ENCODE data around the gene PPP2R2C.
A peak's percentile ranks its signal among the peaks of the same experiment; 100 is the strongest.

Gene PPP2R2C

DNA sequence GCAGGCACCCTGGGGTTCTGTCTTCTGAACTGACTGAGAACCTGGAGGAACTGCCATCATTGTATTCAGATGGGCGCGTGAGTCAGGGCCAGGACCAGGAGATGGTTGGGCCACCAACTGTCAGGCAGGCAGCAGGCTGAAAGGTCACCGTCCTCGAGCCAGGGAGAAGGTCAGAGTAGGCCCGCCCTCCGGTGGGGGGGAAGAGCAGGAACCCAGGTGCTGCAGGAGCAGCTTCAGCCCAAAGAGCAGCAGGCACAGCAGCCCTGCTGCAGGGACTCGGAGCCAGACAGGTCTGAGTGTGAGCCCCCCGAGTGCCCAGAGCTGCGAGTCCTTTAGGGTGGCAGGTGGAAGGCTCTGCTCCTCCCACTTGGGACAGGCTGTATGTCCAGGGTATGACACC lies 176.4 kb downstream of the PPP2R2C start:
- Mint-ChIP-seq H3K36me3 (ENCODE audit: low read depth) (peaks cover 5% of the 10 kb centered on the region), H3K9me3 (no peaks in the 10 kb centered on the region), H3K27ac (no peak overlapping the region), H3K27me3 (no peaks in the 10 kb centered on the region), H3K4me1 (no peaks in the 10 kb centered on the region), H3K4me3 (no peak overlapping the region)
- ATAC-seq (no peak), DNase-seq (no peak)

DNA sequence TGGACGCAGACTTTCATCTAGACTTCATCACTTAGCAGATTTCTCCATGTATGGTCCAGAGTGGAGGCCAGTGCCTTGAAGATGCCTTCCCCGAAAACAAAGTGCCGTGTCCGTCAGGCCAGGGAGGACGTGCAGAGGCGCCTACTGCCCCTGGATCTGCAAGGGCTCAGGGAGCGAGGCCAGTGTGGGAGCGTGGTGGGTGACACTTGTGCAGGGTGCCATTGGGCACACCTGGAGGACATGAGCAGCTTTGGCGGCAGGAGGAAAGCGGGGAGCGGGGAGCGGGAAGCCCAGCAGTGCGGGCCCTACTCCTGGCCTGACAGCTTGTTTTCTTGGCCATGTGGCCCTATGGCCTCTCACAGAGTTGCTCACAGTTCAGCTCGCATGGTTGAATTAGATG lies 176.9 kb downstream of the PPP2R2C start:
- H3K9me3 Mint-ChIP-seq, result no peaks in the 10 kb centered on the region
- H3K27me3 Mint-ChIP-seq, result no peaks in the 10 kb centered on the region
- no peaks in the 10 kb centered on the region for H3K4me1 Mint-ChIP-seq
- H3K27ac Mint-ChIP-seq, result no peak overlapping the region
- H3K4me3 Mint-ChIP-seq, result no peak overlapping the region
- ATAC-seq, result no peak
- no peak for DNase-seq
- H3K36me3 Mint-ChIP-seq (ENCODE audit: low read depth), result peaks cover 1% of the 10 kb centered on the region

DNA sequence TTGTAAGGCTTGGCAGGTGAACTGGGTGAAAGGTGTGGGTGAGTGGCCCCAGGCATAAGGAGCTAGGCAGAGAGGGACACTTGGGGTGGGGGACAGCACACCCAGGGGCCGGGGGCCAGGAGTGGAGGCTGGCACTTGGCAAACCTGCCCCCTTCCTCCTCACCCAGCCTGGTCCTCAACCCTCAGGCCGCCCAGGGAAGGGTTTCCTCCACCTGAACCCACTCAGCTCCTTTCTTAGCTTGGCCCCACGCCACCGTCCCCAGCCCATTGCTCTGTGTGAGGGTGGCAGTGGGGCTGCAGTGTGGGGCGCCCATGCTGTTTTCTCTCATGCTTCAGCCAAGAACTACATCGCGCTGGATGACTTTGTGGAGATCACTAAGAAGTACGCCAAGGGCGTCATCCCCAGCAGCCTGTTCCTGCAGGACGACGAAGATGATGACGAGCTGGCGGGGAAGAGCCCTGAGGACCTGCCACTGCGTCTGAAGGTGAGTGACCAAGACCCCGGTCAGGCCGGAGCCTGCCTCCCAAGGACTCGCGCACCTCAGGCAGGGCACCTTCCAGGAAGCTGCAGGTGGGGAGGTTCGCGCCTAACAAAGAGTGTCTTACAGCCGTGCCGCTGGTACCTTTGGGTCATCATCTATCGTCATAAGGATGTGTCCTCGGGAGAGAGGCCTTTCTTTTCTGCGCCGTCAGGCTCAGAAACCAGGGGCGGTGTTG lies 177.6 kb downstream of the PPP2R2C start:
- no peak for ATAC-seq
- H3K27ac Mint-ChIP-seq, result no peak overlapping the region

DNA sequence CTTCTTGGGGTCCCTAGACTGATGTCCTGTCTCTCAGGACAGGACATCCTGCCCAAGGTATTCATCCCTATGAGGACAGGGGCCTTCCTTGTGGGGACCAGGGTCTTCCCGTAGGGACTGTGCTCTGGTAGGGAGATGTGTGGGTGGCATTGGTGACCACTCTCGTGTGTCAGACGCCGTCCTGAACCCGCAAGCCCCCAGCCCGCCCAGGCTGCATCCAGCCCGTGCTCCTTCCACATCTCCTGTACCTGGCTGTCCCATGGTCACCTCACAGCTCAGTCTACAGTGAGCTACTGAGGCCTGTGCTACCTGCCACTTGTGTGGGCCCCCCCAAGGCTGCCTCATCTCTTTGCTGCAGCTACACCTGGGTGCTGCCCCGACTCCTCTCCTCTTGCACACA lies 178.8 kb downstream of the PPP2R2C start:
- no peaks in the 10 kb centered on the region for H3K9me3 Mint-ChIP-seq
- peaks cover 2% of the 10 kb centered on the region for H3K36me3 Mint-ChIP-seq (ENCODE audit: low read depth)
- no peak overlapping the region for H3K27ac Mint-ChIP-seq

More for the DNA sequence above, 177.6 kb downstream of the PPP2R2C start:
- Mint-ChIP-seq H3K36me3 (ENCODE audit: low read depth) (peaks cover 1% of the 10 kb centered on the region), H3K27me3 (no peaks in the 10 kb centered on the region), H3K4me1 (no peaks in the 10 kb centered on the region), H3K4me3 (no peak overlapping the region), H3K9me3 (no peaks in the 10 kb centered on the region)
- DNase-seq, result no peak

DNA sequence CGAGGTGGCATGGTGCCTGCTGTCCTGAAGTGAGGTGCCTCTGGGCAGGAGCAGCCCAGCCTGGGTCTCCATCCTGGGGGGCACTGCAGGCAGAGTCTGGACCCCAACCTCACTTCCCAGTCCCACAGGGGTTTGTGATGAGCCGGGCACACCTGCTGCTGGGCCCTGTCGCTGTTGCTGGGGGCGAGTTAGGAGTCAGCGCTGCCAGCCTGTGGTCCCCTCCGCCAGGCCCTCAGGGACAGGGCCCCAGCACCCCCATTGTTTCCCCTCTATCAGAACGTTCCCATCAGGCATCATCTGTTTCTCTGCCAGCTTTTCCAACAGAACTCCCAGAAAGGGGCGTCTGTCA lies 179.3 kb downstream of the PPP2R2C start:
- H3K4me1 Mint-ChIP-seq, result no peaks in the 10 kb centered on the region
- no peaks in the 10 kb centered on the region for H3K9me3 Mint-ChIP-seq
- DNase-seq, result no peak

More for the DNA sequence above, 178.8 kb downstream of the PPP2R2C start:
- Mint-ChIP-seq H3K27me3 (no peaks in the 10 kb centered on the region), H3K4me3 (no peak overlapping the region), H3K4me1 (no peaks in the 10 kb centered on the region)
- no peak for DNase-seq
- no peak for ATAC-seq

DNA sequence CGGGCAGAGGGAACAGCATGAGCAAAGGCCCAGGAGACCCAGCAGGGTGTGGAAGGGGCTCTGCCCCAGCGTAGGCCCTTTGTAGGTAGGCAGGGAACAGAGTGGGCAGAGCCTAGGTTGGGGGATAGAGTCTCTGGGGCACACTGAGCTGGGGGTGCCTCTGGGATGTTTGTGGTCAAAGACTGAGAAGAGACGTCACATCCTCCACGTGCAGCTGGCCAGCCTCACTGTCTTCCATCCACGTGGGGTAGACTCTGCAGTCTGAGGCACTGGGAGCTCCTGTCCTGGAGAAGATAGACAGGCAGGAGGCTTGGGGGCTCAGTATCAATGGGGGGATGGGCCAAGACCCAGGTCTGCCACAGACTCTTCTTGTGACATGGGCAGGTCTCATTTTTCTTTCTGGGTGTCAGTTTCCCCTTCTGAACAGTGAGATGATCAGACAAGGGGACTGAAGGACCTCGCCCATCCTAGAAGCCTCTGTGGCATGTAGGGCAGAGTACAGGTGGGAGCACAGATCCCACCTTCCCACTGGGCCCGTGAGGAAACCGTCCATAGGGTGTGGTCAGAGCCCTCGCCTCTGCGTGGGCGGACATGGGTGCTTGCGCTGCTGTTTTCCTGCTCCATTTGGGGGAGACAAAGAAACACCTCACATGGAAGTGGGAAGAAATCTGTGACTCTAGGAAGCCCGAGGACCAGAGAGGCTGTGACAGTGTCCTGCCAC lies 179.9 kb downstream of the PPP2R2C start:
- DNase-seq (no peak), ATAC-seq (no peak)
- Mint-ChIP-seq H3K27ac (no peak overlapping the region), H3K4me1 (no peaks in the 10 kb centered on the region), H3K9me3 (no peaks in the 10 kb centered on the region), H3K4me3 (no peak overlapping the region), H3K27me3 (no peaks in the 10 kb centered on the region), H3K36me3 (ENCODE audit: low read depth) (peaks cover 3% of the 10 kb centered on the region)

More for the DNA sequence above, 179.3 kb downstream of the PPP2R2C start:
- peaks cover 3% of the 10 kb centered on the region for H3K36me3 Mint-ChIP-seq (ENCODE audit: low read depth)
- H3K27me3 Mint-ChIP-seq, result no peaks in the 10 kb centered on the region
- ATAC-seq, result no peak
- peak overlapping the region; percentile 52 for H3K27ac Mint-ChIP-seq
- no peak overlapping the region for H3K4me3 Mint-ChIP-seq

DNA sequence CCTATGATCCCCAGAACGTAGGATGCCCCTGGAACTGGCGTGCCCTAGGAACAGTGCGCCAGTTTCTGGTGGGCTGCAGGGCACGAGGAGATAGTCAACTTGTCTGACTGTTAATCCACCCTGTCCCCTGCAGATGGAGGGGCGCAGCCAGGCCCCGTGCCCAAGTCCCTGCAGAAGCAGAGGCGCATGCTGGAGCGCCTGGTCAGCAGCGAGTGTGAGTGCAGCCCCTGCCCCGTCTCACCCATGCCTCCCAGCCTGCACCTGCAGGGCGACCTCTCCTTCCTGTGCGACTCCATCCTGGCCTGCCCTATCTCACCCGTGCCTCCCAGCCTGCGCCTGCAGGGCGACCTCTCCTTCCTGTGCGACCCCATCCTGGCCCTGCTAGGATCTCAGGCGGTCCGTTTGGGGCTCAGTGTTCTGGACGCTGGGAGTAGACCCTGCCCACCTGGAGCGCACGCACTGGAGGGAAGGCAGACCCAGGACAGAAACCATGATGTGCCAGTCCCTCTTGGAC lies 180.6 kb downstream of the PPP2R2C start:
- Mint-ChIP-seq H3K9me3 (no peaks in the 10 kb centered on the region), H3K27me3 (no peaks in the 10 kb centered on the region), H3K4me3 (no peak overlapping the region), H3K36me3 (ENCODE audit: low read depth) (peaks cover 3% of the 10 kb centered on the region), H3K27ac (no peak overlapping the region), H3K4me1 (no peaks in the 10 kb centered on the region)
- DNase-seq, result no peak
- no peak for ATAC-seq

DNA sequence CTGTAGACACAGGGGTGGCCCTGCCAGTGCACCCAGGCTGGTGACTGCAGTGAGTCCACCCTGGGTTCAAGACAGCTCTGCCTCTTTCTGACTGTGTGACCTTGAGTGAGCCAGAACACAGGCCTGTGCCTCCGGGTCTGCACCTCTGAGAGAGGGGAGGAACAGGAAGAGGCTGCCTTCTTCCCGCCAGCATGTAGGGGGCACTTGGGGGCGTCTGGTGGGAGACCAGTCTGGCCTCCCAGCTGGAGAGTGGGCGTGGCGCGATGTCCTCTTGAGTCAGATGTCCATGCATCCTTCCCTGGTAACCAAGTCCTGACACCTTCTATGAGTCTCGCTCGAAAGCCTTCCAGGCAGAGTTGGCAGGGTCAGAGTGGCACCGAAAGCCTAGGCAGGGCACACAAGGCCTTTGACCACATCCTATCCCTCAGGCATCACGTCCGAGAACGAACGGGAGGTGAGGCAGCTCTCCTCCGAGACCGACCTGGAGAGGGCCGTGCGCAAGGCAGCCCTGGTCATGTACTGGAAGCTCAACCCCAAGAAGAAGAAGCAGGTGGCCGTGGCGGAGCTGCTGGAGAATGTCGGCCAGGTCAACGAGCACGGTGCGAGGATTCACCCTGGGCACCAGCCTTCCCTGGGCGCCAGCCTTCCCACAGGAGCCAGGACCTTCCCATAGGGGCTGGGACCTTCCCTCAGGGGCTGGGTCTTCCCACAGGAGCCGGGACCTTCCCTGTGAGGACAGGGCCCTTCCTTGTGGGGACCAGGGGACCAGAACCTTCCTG lies 181.5 kb downstream of the PPP2R2C start:
- ATAC-seq, result no peak
- no peaks in the 10 kb centered on the region for H3K9me3 Mint-ChIP-seq
- H3K27me3 Mint-ChIP-seq, result no peaks in the 10 kb centered on the region
- DNase-seq, result no peak
- peaks cover 3% of the 10 kb centered on the region for H3K36me3 Mint-ChIP-seq (ENCODE audit: low read depth)
- no peaks in the 10 kb centered on the region for H3K4me1 Mint-ChIP-seq
- H3K27ac Mint-ChIP-seq, result no peak overlapping the region
- no peak overlapping the region for H3K4me3 Mint-ChIP-seq

DNA sequence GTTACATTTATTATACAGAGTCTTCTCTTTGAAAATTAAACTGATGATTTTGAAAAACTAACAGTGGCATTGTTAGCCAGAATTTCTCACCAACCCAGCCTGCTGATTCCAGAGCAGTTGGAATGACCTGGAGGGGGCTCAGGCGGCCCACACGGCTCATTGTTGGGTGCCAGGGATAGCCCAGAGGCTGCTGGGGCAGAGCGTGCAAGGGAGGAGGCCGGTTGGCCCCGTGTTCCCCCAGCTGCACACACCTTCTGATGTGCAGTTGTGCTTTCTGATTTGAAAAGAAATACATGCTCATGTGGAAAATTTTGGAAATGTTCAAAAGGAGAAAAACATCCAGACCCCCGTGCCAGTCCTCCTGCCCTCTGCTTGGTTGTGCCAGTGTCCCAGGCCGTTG lies 182.2 kb downstream of the PPP2R2C start:
- peaks cover 3% of the 10 kb centered on the region for H3K36me3 Mint-ChIP-seq (ENCODE audit: low read depth)
- no peak for DNase-seq
- no peak overlapping the region for H3K27ac Mint-ChIP-seq
- no peaks in the 10 kb centered on the region for H3K4me1 Mint-ChIP-seq
- no peaks in the 10 kb centered on the region for H3K27me3 Mint-ChIP-seq
- H3K4me3 Mint-ChIP-seq, result no peak overlapping the region
- no peaks in the 10 kb centered on the region for H3K9me3 Mint-ChIP-seq
- ATAC-seq, result no peak

DNA sequence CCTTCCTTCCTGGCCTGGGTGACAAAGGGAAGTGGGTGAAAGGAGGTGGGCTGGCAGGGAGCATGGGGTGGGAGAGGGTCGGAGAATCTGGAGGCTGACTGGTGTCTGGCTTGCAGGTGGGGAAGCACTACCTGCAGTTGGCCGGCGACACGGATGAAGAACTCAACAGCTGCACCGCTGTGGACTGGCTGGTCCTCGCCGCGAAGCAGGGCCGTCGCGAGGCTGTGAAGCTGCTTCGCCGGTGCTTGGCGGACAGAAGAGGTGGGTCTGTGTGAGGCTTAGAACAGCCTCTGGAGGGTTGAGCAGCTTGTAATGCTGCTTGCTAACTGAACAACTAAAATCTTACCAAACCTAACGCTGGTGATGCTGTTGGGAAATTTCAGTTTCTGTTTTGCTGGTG lies 183.5 kb downstream of the PPP2R2C start:
- Mint-ChIP-seq H3K4me3 (no peak overlapping the region), H3K9me3 (no peaks in the 10 kb centered on the region), H3K4me1 (no peaks in the 10 kb centered on the region), H3K36me3 (ENCODE audit: low read depth) (peaks cover 3% of the 10 kb centered on the region), H3K27me3 (no peaks in the 10 kb centered on the region), H3K27ac (no peak overlapping the region)
- no peak for ATAC-seq
- no peak for DNase-seq

DNA sequence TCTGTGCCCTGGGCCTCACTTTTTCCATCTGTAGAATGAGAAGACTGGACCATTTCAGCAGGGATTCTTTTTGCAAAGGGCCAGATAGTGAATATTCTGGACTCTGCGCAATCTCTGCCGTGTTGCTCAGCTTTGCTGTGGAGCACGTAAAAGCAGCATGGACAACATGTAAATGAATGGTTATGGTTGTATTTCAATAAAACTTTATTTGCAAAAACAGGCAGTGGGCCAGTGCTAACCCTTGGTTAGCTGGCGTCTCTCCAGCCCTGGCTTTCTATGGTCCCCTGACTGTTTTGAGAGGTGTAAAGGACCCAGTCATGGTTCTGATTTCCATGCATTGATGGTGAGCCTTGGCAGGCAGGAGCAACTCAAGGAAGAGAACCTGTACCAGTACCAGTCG lies 184.1 kb downstream of the PPP2R2C start:
- Mint-ChIP-seq H3K9me3 (no peaks in the 10 kb centered on the region), H3K27ac (no peak overlapping the region), H3K27me3 (no peaks in the 10 kb centered on the region), H3K4me1 (no peaks in the 10 kb centered on the region), H3K4me3 (no peak overlapping the region), H3K36me3 (ENCODE audit: low read depth) (peaks cover 3% of the 10 kb centered on the region)
- DNase-seq (no peak), ATAC-seq (no peak)

DNA sequence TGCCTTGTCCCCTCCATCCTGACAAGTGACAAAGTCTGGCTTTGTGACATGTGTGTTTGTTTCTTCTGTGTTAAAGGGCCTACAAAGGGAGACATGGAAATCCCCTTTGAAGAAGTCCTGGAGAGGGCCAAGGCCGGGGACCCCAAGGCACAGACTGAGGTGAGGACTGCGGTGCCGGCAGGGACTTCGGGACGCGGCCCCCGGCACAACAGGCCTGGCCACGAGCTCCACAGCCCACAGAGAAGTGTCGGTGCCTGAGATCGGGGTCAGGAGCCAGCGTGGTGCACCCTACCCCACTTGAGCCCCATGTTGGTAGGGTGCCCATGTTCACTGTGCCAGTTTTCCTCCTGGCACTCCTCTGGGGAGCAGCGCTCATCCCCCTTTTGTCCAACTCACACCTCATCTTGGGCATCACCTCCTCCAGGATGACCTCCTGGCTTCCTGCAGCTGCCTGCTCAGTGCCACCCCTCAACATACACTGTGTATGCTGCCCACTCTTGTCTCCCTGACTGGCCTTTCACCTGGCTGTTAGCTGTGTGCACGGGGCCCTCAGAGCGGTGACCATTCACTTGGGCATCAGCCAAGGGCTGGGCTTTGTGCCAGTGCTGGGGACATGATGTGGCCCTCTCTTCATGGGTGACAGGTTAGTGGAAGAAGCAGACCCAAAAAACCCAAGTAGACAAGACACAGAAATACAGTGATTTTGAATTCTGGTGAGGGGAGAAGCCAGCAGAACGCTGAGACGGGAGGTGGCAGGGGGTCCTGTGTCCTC lies 185.2 kb downstream of the PPP2R2C start:
- Mint-ChIP-seq H3K27ac (no peak overlapping the region), H3K27me3 (no peaks in the 10 kb centered on the region), H3K4me1 (no peaks in the 10 kb centered on the region), H3K36me3 (ENCODE audit: low read depth) (peaks cover 2% of the 10 kb centered on the region), H3K4me3 (no peak overlapping the region), H3K9me3 (no peaks in the 10 kb centered on the region)
- ATAC-seq (no peak), DNase-seq (no peak)

DNA sequence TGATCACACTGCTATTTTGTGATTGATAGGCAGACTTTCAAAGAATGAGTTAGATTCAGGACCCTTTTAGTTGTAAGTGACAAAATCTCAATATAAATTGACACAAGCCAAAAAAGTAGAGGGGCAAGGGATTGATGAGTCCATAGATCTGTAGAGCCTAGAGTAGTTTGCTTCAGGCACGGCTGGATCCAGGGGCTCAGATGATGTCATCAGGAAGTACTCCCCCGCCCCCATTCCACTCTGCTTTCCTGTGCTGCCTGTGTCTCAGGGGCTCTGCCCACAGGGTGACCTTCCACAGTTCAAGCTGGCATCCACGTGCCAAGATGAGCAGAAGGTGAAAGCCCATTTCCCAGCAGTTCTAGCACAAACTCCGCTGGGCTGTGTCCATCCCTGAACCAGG lies 189.1 kb downstream of the PPP2R2C start:
- no peak for DNase-seq
- H3K4me1 Mint-ChIP-seq, result peaks cover 6% of the 10 kb centered on the region
- H3K27ac Mint-ChIP-seq, result no peak overlapping the region
- H3K27me3 Mint-ChIP-seq, result no peaks in the 10 kb centered on the region
- ATAC-seq, result no peak
- H3K36me3 Mint-ChIP-seq (ENCODE audit: low read depth), result no peaks in the 10 kb centered on the region
- no peak overlapping the region for H3K4me3 Mint-ChIP-seq
- no peaks in the 10 kb centered on the region for H3K9me3 Mint-ChIP-seq

DNA sequence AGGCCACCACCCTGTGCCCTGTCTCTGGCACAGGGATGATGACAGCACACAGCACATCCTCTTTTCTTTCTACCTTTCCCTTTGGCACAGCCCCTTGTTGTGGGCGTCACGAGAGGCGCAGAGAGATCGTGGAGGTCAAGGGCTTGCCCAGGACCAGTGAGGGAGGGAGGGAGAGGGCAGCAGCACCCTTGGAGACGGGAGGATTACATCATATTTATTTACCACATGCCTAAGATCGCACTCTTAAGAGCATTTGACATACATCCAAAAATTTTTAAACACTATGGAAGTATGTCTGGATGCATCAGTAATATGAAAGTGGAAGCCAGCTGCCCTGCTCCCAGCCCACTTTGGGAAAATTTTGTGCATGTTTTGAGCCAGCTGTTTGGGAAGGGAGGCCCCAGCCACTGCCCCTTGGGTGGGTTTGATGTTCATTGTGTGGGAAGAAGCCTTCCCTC lies 190.1 kb downstream of the PPP2R2C start:
- Mint-ChIP-seq H3K27me3 (no peaks in the 10 kb centered on the region), H3K27ac (no peak overlapping the region)
- no peak for DNase-seq

More for the DNA sequence above, 190.1 kb downstream of the PPP2R2C start:
- Mint-ChIP-seq H3K4me1 (peaks cover 6% of the 10 kb centered on the region), H3K4me3 (no peak overlapping the region), H3K36me3 (ENCODE audit: low read depth) (no peaks in the 10 kb centered on the region), H3K9me3 (no peaks in the 10 kb centered on the region)
- ATAC-seq, result no peak

Data from activated naive CD8-positive, alpha-beta T cell treated with anti-CD3 and anti-CD28 coated beads, Interleukin-2, amount 50 U/mL, for 24 hours (primary cell).